Cardiac fibroblast (primary cell): ENCODE measurements around the gene MOG.
A peak's percentile ranks its signal among the peaks of the same experiment; 100 is the strongest.

ENCODE experiments used
- DNase-seq, 2 donors: peaks; one replicate each; pipeline versions ENCODE4 v3.0.0 to v3.0.0-alpha.2; 2010; ENCODE audit warnings: low read depth in 2 of 2
- H3K4me3 ChIP-seq, 2 donors: replicated peaks in 1 of 2; 1 replicate in 1 of 2; 2 replicates in 1 of 2; pipeline ENCODE4 v1.5.1; 2011; ENCODE audit warnings: low read depth in 2 of 2, low read length in 2 of 2, mild to moderate bottlenecking in 2 of 2, moderate library complexity in 1 of 2
- CTCF ChIP-seq: IDR thresholded peaks from one replicate; pipeline ENCODE4 v1.5.1; 2011; ENCODE audit warnings: low read depth, mild to moderate bottlenecking, low read length, inconsistent platforms

Gene MOG

GRCh38 chr6:29685718-29686326, 28.9 kb downstream of the MOG start:
- peak; percentile 26 for TF ChIP-seq CTCF
- no peak overlapping the region for H3K4me3 ChIP-seq
- peak in 1 of 2 donors; percentile 13 for DNase-seq

DNA sequence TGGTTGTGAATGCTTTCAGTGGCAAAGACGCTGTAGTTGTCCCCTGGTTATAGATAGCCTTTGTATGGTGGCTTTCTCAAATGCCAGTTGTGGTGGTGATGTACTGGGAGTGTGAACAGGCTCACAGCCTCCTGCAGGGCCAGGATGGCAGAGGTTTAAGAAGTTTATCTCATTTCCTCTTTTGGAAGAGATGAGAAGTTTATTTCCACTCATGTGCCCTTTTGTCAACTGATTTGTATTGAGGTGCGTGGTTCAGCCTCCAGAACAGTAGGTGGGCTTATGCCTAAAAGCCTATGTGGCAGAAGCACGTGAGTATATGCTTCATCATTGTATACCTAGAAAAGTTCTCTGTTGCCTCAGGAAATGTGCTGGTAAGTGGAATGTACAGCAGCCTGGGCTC, 37.7 kb downstream of the MOG start:
- no peak for DNase-seq
- TF ChIP-seq CTCF: no peak
- no peak overlapping the region for H3K4me3 ChIP-seq

- peak; percentile 16 to 42 for DNase-seq
- TF ChIP-seq CTCF: peak; percentile 73
- H3K4me3 ChIP-seq: no peak overlapping the region
These were observed 39.5 kb downstream of the MOG start for GRCh38 chr6:29696147-29697125.

DNA sequence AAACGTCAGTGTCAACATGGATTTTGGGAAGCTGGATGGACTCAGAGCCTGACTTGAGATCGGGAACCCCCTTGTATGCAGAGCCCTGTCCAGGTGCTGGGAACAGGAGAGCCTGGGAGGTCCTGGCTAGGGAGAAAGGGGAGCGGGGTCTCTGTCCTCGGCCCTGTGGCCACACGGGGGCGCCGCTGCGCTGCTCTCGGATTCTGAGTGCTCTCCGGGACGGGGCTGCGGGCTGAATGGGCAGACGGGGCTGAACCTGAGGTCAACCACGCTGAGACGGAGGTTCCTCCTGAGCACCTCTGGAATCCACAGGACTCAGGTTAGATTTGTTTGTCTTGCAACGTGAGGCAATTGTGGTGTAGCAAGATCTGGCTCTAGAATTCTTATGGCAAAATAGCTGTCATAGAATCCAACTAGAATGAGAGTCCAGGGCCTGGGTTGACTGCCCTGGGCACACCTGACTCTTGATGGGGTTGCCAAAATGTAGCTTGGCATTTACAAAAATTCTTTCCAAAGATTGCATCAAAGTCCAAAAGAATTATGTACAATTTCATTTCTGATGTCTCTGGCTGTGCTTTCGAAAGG, 45.7 kb downstream of the MOG start:
- DNase-seq: peak; percentile 45 to 47
- no peak overlapping the region for H3K4me3 ChIP-seq
- TF ChIP-seq CTCF: peak; percentile 77

- TF ChIP-seq CTCF: peak; percentile 39
- H3K4me3 ChIP-seq: no peak overlapping the region
- DNase-seq: peak; percentile 46 to 51
These were observed 48.7 kb downstream of the MOG start for GRCh38 chr6:29705389-29706231.
